Naive thymus-derived CD4-positive, alpha-beta T cell (primary cell): ENCODE measurements around the gene SPEG. TPM values are rescaled to one million over a fixed set of nuclear protein-coding genes. Genes with fewer than 3 reads are reported as not detected.
A peak's percentile ranks its signal among the peaks of the same experiment; 100 is the strongest.

Experiments
- ATAC-seq: fragments of 150-1000 bp; cut with Tn5 transposase; 2 replicates; pipeline ENCODE4 v1.10.0; 2021; ENCODE audit warnings: mild to moderate bottlenecking, moderate library complexity
- CTCF ChIA-PET: fragments of 350-600 bp; sonication (Branson Sonifier 250); formaldehyde crosslinking; loops from one replicate; lab custom pipeline; 2021; ENCODE audit warnings: antibody characterized with exemption; lab: Charles Lee
- POLR2A ChIA-PET: fragments of 350-600 bp; sonication (Branson Sonifier 250); formaldehyde crosslinking; loops from one replicate; lab custom pipeline; 2021; ENCODE audit warnings: antibody characterized with exemption, inconsistent platforms; lab: Charles Lee
- DNase-seq, 9 donors: peaks; one replicate each; pipeline versions ENCODE4 v3.0.0 to v3.0.0-alpha.2; 2020 to 2022; ENCODE audit warnings: mixed read lengths in 1 of 9
- H3K27ac ChIP-seq: one replicate; pipeline ENCODE4 v1.7.0; 2013; ENCODE audit warnings: mild to moderate bottlenecking, low read depth, low read length, moderate library complexity
- H3K27me3 ChIP-seq, 2 donors: one replicate each; pipeline ENCODE4 v1.7.0; 2013; ENCODE audit warnings: low read length in 2 of 2, mild to moderate bottlenecking in 2 of 2, moderate library complexity in 2 of 2; ENCODE audit not compliant: control insufficient read depth in 2 of 2, insufficient read depth in 2 of 2
- H3K36me3 ChIP-seq, 3 experiments: 1 replicate in 2 of 3; 2 replicates in 1 of 3; pipeline ENCODE4 v1.7.0; 2013; ENCODE audit warnings: low read length in 3 of 3, mild to moderate bottlenecking in 3 of 3, moderate library complexity in 1 of 3; ENCODE audit not compliant: insufficient read depth in 3 of 3, control insufficient read depth in 2 of 3
- H3K4me1 ChIP-seq, 2 donors: one replicate each; pipeline ENCODE4 v1.7.0; 2013; ENCODE audit warnings: low read length in 2 of 2, mild to moderate bottlenecking in 2 of 2, moderate library complexity in 1 of 2; ENCODE audit not compliant: control insufficient read depth in 2 of 2, insufficient read depth in 2 of 2
- H3K4me3 ChIP-seq: 2 replicates; pipeline ENCODE4 v1.7.0; 2013; ENCODE audit warnings: mild to moderate bottlenecking, low read length
- H3K9me3 ChIP-seq, 3 experiments: 1 replicate in 2 of 3; 2 replicates in 1 of 3; pipeline ENCODE4 v1.7.0; 2013; ENCODE audit warnings: low read length in 3 of 3; ENCODE audit not compliant: control insufficient read depth in 2 of 3
- H3K27ac Mint-ChIP-seq, 9 donors: one replicate each; pipeline ENCODE4 v1.8.0; 2020 to 2022; ENCODE audit warnings: mixed read lengths in 9 of 9, mild to moderate bottlenecking in 8 of 9, moderate library complexity in 5 of 9, inconsistent platforms in 2 of 9
- H3K27me3 Mint-ChIP-seq, 5 donors: one replicate each; pipeline ENCODE4 v1.8.0; 2021 to 2022; ENCODE audit warnings: mixed read lengths in 5 of 5, mild to moderate bottlenecking in 1 of 5
- H3K36me3 Mint-ChIP-seq, 5 donors: one replicate each; pipeline ENCODE4 v1.8.0; 2020 to 2022; ENCODE audit warnings: mixed read lengths in 5 of 5, mild to moderate bottlenecking in 3 of 5, inconsistent platforms in 1 of 5
- H3K4me1 Mint-ChIP-seq, 7 donors: one replicate each; pipeline ENCODE4 v1.8.0; 2020 to 2022; ENCODE audit warnings: mixed read lengths in 7 of 7, mild to moderate bottlenecking in 3 of 7, inconsistent platforms in 1 of 7
- H3K4me3 Mint-ChIP-seq, 10 donors: one replicate each; pipeline ENCODE4 v1.8.0; 2020 to 2022; ENCODE audit warnings: mild to moderate bottlenecking in 10 of 10, mixed read lengths in 10 of 10, moderate library complexity in 6 of 10, inconsistent platforms in 2 of 10
- H3K9me3 Mint-ChIP-seq, 11 donors: one replicate each; pipeline ENCODE4 v1.8.0; 2020 to 2022; ENCODE audit warnings: mixed read lengths in 11 of 11, mild to moderate bottlenecking in 4 of 11, inconsistent platforms in 1 of 11, moderate library complexity in 1 of 11
- intact Hi-C, 2 donors: fragments of 100-400 bp; cut with micrococcal nuclease; formaldehyde crosslinking; loops; one replicate each; pipeline ENCODE4 v1.15.1; 2023
- polyA plus RNA-seq, 2 donors: library from polyadenylated mRNA; unstranded; fragments of 300-500 nt; fragmentation: Illumina TruSeq; gene quantifications; one replicate each; pipeline ENCODE4 v1.2.3, GENCODE V29; 2021
- total RNA-seq, 6 experiments: library from RNA in 5 of 6; stranded (reverse) in 5 of 6; gene quantifications; 1 replicate in 5 of 6; 2 replicates in 1 of 6; pipeline ENCODE4 v1.2.3 and lab custom pipeline; 2021 to 2026

SPEG gene
- total and polyA plus RNA-seq, 7 experiments from 2014 or later, result 0.26 to 23.2 (median 11.8) TPM

GRCh38 chr2:219492575-219492974 is 57.9 kb downstream of the SPEG start:
- Histone ChIP-seq H3K4me1 (peaks cover 9 to 13% of the 10 kb centered on the region in 2 donors), H3K4me3 (no peak overlapping the region), H3K36me3 (no peaks in the 10 kb centered on the region), H3K27me3 (peaks cover 4 to 8% of the 10 kb centered on the region in 2 donors), H3K27ac (no peak overlapping the region), H3K9me3 (no peaks in the 10 kb centered on the region)
- ChIA-PET CTCF (interaction anchor here (1.5 kb wide), 1 partner anchor 38 kb away, joined by 9 read pairs; no protein-coding TSS in a partner anchor), POLR2A (no interaction called here)
- DNase-seq (no peak), ATAC-seq (no peak)
- no peaks in the 10 kb centered on the region for H3K9me3 Mint-ChIP-seq
- H3K27ac Mint-ChIP-seq, result no peak overlapping the region
- peaks cover 37 to 50% (median 45%) of the 10 kb centered on the region in 5 donors for H3K27me3 Mint-ChIP-seq
- H3K36me3 Mint-ChIP-seq, result no peaks in the 10 kb centered on the region
- no peak overlapping the region for H3K4me3 Mint-ChIP-seq
- peaks cover 4 to 12% (median 10%) of the 10 kb centered on the region in 7 donors for H3K4me1 Mint-ChIP-seq
- intact Hi-C loops, result loop anchor here (10.0 kb wide), 2 partner anchors 598 to 1218 kb away; partner anchors contain the start of genes AAMP (in 1 of the 2) and PNKD (in 1 of the 2)

GRCh38 chr2:219493086-219493485 is 58.4 kb downstream of the SPEG start:
- intact Hi-C loops, result loop anchor here (10.0 kb wide), 2 partner anchors 598 to 1218 kb away; partner anchors contain the start of genes AAMP (in 1 of the 2) and PNKD (in 1 of the 2)
- no peak overlapping the region for H3K27ac ChIP-seq
- no peak overlapping the region for H3K4me3 Mint-ChIP-seq
- no peak for ATAC-seq
- H3K27me3 Mint-ChIP-seq, result peaks cover 35 to 49% (median 46%) of the 10 kb centered on the region in 5 donors
- no peak overlapping the region for H3K4me3 ChIP-seq
- ChIA-PET CTCF (interaction anchor here (6.1 kb wide), 1 partner anchor 36 kb away, joined by 60 read pairs; no protein-coding TSS in a partner anchor), POLR2A (no interaction called here)
- no peak overlapping the region for H3K27ac Mint-ChIP-seq
- no peaks in the 10 kb centered on the region for H3K36me3 Mint-ChIP-seq
- DNase-seq, result no peak
- H3K4me1 Mint-ChIP-seq, result peaks cover 5 to 14% (median 12%) of the 10 kb centered on the region in 7 donors
- no peaks in the 10 kb centered on the region for H3K36me3 ChIP-seq
- H3K27me3 ChIP-seq, result peaks cover 4 to 9% of the 10 kb centered on the region in 2 donors
- no peaks in the 10 kb centered on the region for H3K9me3 Mint-ChIP-seq
- H3K9me3 ChIP-seq, result no peaks in the 10 kb centered on the region
- H3K4me1 ChIP-seq, result peaks cover 11 to 16% of the 10 kb centered on the region in 2 donors

GRCh38 chr2:219494952-219495530 is 60.4 kb downstream of the SPEG start:
- DNase-seq (no peak), ATAC-seq (no peak)
- Histone ChIP-seq H3K9me3 (no peaks in the 10 kb centered on the region), H3K27ac (no peak overlapping the region), H3K4me3 (no peak overlapping the region), H3K27me3 (peaks cover 4 to 9% of the 10 kb centered on the region in 2 donors), H3K36me3 (no peaks in the 10 kb centered on the region), H3K4me1 (peaks cover 19 to 22% of the 10 kb centered on the region in 2 donors)
- ChIA-PET POLR2A (interaction anchor here (1.0 to 2.3 kb wide), 4 partner anchors 32 to 289 kb away, joined by 3 to 8 read pairs (median 3); partner anchors contain the start of gene DNPEP), CTCF (interaction anchor here (0.6 to 6.1 kb wide), 3 partner anchors 31 to 101 kb away, joined by 3 to 60 read pairs (median 5); no protein-coding TSS in a partner anchor)
- peaks cover 25 to 34% (median 29%) of the 10 kb centered on the region in 7 donors for H3K4me1 Mint-ChIP-seq
- peaks cover 0 to 2% (median 0%) of the 10 kb centered on the region in 11 donors for H3K9me3 Mint-ChIP-seq
- H3K27me3 Mint-ChIP-seq, result peaks cover 41 to 55% (median 50%) of the 10 kb centered on the region in 5 donors
- peaks cover 0 to 4% (median 0%) of the 10 kb centered on the region in 5 donors for H3K36me3 Mint-ChIP-seq
- intact Hi-C loops, result loop anchor here (1.0 to 10.0 kb wide), 9 partner anchors 14 to 1220 kb away; partner anchors contain the start of genes CNPPD1 (in 2 of the 2), RETREG2 (in 2 of the 2), AAMP (in 1 of the 2) and CNOT9 (in 1 of the 2)
- H3K4me3 Mint-ChIP-seq, result peak overlapping the region in 1 of 10 donors; percentile 43
- no peak overlapping the region for H3K27ac Mint-ChIP-seq

- Histone ChIP-seq H3K9me3 (no peaks in the 10 kb centered on the region), H3K4me3 (no peak overlapping the region), H3K27me3 (peaks cover 4 to 9% of the 10 kb centered on the region in 2 donors), H3K27ac (no peak overlapping the region), H3K4me1 (peaks cover 19 to 22% of the 10 kb centered on the region in 2 donors), H3K36me3 (no peaks in the 10 kb centered on the region)
- H3K4me3 Mint-ChIP-seq, result no peak overlapping the region
- ChIA-PET CTCF (interaction anchor here (0.6 to 6.1 kb wide), 4 partner anchors 30 to 100 kb away, joined by 3 to 60 read pairs (median 5); partner anchors contain the start of genes CHPF and TMEM198), POLR2A (interaction anchor here (1.0 to 2.3 kb wide), 4 partner anchors 32 to 290 kb away, joined by 3 to 8 read pairs (median 3); partner anchors contain the start of gene DNPEP)
- H3K4me1 Mint-ChIP-seq, result peaks cover 26 to 38% (median 34%) of the 10 kb centered on the region in 7 donors
- ATAC-seq, result no peak
- peaks cover 41 to 55% (median 50%) of the 10 kb centered on the region in 5 donors for H3K27me3 Mint-ChIP-seq
- H3K27ac Mint-ChIP-seq, result no peak overlapping the region
- peak in 7 of 9 donors; percentile 34 to 57 (median 44) for DNase-seq
- intact Hi-C loops, result loop anchor here (1.0 to 10.0 kb wide), 9 partner anchors 13 to 1221 kb away; partner anchors contain the start of genes CNPPD1 (in 2 of the 2), RETREG2 (in 2 of the 2), AAMP (in 1 of the 2) and CNOT9 (in 1 of the 2)
- peaks cover 0 to 2% (median 0%) of the 10 kb centered on the region in 11 donors for H3K9me3 Mint-ChIP-seq
- peaks cover 0 to 4% (median 0%) of the 10 kb centered on the region in 5 donors for H3K36me3 Mint-ChIP-seq
These were observed 61.0 kb downstream of the SPEG start for GRCh38 chr2:219495531-219496122.

GRCh38 chr2:219496247-219496824 is 61.7 kb downstream of the SPEG start:
- intact Hi-C loops, result loop anchor here (5.0 to 10.0 kb wide), 7 partner anchors 289 to 1222 kb away; partner anchors contain the start of genes CNPPD1 (in 2 of the 2), RETREG2 (in 2 of the 2), AAMP (in 1 of the 2) and CNOT9 (in 1 of the 2)
- Mint-ChIP-seq H3K27ac (peak overlapping the region in 1 of 9 donors; percentile 48), H3K27me3 (peaks cover 41 to 55% (median 50%) of the 10 kb centered on the region in 5 donors), H3K4me3 (peak overlapping the region in 9 of 10 donors; percentile 28 to 99 (median 72)), H3K4me1 (peaks cover 26 to 40% (median 36%) of the 10 kb centered on the region in 7 donors), H3K9me3 (peaks cover 0 to 2% (median 0%) of the 10 kb centered on the region in 11 donors), H3K36me3 (peaks cover 0 to 4% (median under 1%) of the 10 kb centered on the region in 5 donors)
- H3K9me3 ChIP-seq, result no peaks in the 10 kb centered on the region
- H3K4me3 ChIP-seq, result no peak overlapping the region
- CTCF ChIA-PET, result interaction anchor here (0.7 to 6.1 kb wide), 4 partner anchors 29 to 93 kb away, joined by 3 to 60 read pairs (median 5); partner anchors contain the start of genes CHPF and TMEM198
- ATAC-seq (no peak), DNase-seq (no peak)
- no peaks in the 10 kb centered on the region for H3K36me3 ChIP-seq
- H3K27ac ChIP-seq, result no peak overlapping the region
- peaks cover 4 to 9% of the 10 kb centered on the region in 2 donors for H3K27me3 ChIP-seq
- peaks cover 19 to 22% of the 10 kb centered on the region in 2 donors for H3K4me1 ChIP-seq
- POLR2A ChIA-PET, result interaction anchor here (0.9 to 2.3 kb wide), 3 partner anchors 33 to 146 kb away, joined by 3 to 8 read pairs (median 3); partner anchors contain the start of gene DNPEP
